Measurements from ENCODE around the gene EDAR. TPM values are rescaled to one million over a fixed set of nuclear protein-coding genes. Genes with fewer than 3 reads are reported as not detected.
A peak's percentile ranks its signal among the peaks of the same experiment; 100 is the strongest.

Gene EDAR
- total and polyA plus RNA-seq, 2 donors = 0.33 to 1.3 TPM

DNA sequence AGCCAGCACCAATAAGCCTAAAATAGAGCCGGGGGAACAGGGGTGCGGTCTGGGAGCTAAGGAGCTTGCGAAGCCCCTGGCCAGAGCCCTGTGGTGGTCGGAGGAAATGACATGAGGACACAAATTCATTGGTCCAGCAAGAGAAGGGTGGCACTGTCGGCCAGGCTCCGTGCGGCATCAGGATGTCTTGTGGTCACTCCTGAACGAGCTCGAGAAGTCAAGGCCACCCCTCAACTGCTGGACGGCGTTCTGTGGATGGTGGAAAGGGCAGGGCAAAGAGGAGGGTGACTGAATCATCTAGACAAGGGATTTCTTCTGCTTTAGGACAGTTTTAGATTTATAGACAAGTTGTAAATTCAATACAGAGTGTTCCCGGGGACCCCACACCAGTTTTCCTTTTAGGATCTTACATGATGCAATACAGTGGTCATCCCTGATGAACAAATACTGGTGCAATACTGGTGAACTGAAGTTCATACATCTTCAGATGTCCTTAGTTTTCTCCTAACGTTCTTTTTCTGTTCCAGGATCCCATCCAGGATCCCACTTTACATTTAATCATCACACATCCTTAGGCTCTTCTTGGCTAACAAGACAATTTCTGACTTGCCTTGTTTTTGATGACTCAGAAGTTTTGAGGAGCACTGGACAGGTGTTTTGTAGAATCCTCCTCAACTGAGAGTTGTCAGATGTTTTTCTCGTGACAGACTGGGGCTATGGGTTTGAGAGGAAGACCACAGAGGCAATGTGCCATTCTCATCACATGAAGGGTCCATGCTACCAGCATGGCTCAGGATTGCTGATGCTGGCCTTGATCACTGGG lies 13.2 kb downstream of the EDAR start:
- H3K9me3 ChIP-seq (ENCODE audit: control insufficient read depth in 2 of 2, insufficient read depth in 1 of 2, low read length in 1 of 2) = no peaks in the 10 kb centered on the region
- H3K4me1 ChIP-seq (ENCODE audit: control insufficient read depth in 2 of 2, insufficient read depth in 2 of 2, low read length in 2 of 2) = peaks cover 0 to 14% of the 10 kb centered on the region in 2 donors
- no peak overlapping the region for H3K4me3 ChIP-seq (ENCODE audit: low read length in 2 of 2)
- H3K27ac ChIP-seq (ENCODE audit: low read depth in 1 of 2, low read length in 1 of 2) = no peak overlapping the region
- no peaks in the 10 kb centered on the region for H3K36me3 ChIP-seq (ENCODE audit: control insufficient read depth in 2 of 2, insufficient read depth in 2 of 2, low read length in 1 of 2)
- 94% methylated on average over 14 of the region's 14 CpGs for WGBS
- no peak for DNase-seq (ENCODE audit: low read depth in 6 of 9, low spot score in 9 of 9)
- H3K27me3 ChIP-seq (ENCODE audit: control insufficient read depth in 2 of 2, insufficient read depth in 1 of 2, low read length in 1 of 2) = no peaks in the 10 kb centered on the region

DNA sequence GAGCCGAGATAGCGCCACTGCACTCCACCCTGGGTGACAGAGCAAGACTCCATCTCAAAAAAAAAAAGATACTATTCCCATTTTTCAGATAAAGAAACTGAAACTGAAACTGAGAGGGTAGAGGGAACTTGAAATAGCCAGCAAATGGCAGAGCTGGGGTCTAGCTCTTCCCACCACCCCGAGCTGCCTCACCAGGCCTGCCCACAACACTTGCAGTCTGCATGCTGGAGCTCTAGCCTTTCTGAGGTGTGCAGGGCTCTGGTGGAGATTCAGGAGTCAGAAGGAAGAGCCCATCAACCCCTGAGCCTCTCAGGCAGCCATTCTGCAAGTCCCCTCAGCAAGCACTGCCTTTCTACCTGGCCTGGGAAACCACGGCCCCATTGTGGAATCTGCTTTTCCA lies 14.3 kb downstream of the EDAR start:
- Histone ChIP-seq H3K4me1 (ENCODE audit: control insufficient read depth in 2 of 2, insufficient read depth in 2 of 2, low read length in 2 of 2) (peaks cover 0 to 14% of the 10 kb centered on the region in 2 donors), H3K27me3 (ENCODE audit: control insufficient read depth in 2 of 2, insufficient read depth in 1 of 2, low read length in 1 of 2) (no peaks in the 10 kb centered on the region), H3K27ac (ENCODE audit: low read depth in 1 of 2, low read length in 1 of 2) (no peak overlapping the region), H3K4me3 (ENCODE audit: low read length in 2 of 2) (no peak overlapping the region), H3K9me3 (ENCODE audit: control insufficient read depth in 2 of 2, insufficient read depth in 1 of 2, low read length in 1 of 2) (no peaks in the 10 kb centered on the region), H3K36me3 (ENCODE audit: control insufficient read depth in 2 of 2, insufficient read depth in 2 of 2, low read length in 1 of 2) (no peaks in the 10 kb centered on the region)
- 77% methylated on average over 4 of the region's 4 CpGs for WGBS
- no peak for DNase-seq (ENCODE audit: low read depth in 6 of 9, low spot score in 9 of 9)

DNA sequence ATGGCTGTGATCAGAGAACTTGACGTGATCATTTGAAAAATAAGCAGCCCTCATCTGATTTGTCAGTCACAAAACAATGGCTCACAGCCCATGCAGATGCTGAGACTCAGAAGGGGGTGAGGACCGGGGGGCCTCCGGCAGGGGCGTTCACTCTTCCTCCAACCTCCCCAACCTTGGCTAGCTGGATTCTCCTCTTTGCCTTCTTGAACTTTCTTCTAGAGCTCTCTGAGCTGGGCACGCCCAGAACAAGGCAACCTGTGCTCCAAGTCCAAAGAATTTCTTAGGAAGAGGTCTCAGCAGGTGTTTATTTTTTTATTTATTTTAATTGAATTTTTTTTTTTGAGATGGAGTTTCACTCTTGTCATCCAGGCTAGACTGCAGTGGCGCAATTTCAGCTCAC lies 16.4 kb downstream of the EDAR start:
- Histone ChIP-seq H3K4me3 (ENCODE audit: low read length in 2 of 2) (no peak overlapping the region), H3K27ac (ENCODE audit: low read depth in 1 of 2, low read length in 1 of 2) (no peak overlapping the region), H3K4me1 (ENCODE audit: control insufficient read depth in 2 of 2, insufficient read depth in 2 of 2, low read length in 2 of 2) (peaks cover 0 to 24% of the 10 kb centered on the region in 2 donors), H3K27me3 (ENCODE audit: control insufficient read depth in 2 of 2, insufficient read depth in 1 of 2, low read length in 1 of 2) (no peaks in the 10 kb centered on the region), H3K9me3 (ENCODE audit: control insufficient read depth in 2 of 2, insufficient read depth in 1 of 2, low read length in 1 of 2) (no peaks in the 10 kb centered on the region), H3K36me3 (ENCODE audit: control insufficient read depth in 2 of 2, insufficient read depth in 2 of 2, low read length in 1 of 2) (no peaks in the 10 kb centered on the region)
- no peak for DNase-seq (ENCODE audit: low read depth in 6 of 9, low spot score in 9 of 9)
- WGBS = 95% methylated on average over 6 of the region's 6 CpGs

DNA sequence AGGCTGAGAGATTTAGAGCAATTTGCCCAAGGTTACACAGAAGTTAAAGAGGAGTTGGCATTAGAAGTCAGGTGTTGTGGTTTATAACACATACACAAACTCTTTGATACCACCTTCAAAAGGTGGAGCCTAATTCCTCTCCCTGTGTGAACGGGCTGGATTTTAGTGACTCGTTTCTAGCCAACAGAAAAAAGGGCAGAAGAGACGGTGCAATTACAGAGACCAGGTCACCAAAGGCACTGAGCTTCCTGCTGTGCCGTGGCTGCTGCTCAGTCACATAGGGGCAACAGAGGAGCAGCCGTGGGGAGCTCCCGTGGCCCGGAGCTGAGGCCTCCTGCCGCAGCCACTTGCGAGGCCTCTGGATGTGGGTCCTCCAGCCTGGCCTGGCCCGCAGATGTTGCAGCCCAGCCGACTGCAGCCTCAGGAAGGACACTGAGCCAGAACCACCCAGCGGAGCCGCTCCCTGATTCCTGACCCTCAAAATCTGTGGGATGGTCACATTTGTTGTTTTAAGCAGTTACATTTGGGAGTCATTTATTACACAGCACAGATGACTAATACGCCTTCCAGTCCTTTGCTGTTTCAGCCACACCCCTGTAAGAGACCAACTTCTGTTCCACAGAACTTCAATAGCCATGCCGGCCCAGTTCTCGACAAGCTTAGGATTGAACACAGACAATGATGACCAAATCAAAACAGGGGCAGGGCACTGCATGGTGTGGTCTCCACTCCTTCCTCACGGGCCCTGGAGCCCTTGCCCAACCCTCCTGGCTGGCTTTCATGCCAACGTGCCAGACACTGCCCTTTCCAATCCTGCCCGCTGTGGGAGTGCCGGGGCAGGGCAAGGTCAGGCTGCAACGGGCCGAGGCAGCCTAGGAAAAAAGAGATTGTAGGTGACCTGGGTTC lies 17.1 kb downstream of the EDAR start:
- no peaks in the 10 kb centered on the region for H3K36me3 ChIP-seq (ENCODE audit: control insufficient read depth in 2 of 2, insufficient read depth in 2 of 2, low read length in 1 of 2)
- peak in 2 of 9 donors; percentile 8 to 33 for DNase-seq (ENCODE audit: low read depth in 6 of 9, low spot score in 9 of 9)
- WGBS = 82% methylated on average over 22 of the region's 22 CpGs
- no peak overlapping the region for H3K4me3 ChIP-seq (ENCODE audit: low read length in 2 of 2)
- H3K27ac ChIP-seq (ENCODE audit: low read depth in 1 of 2, low read length in 1 of 2) = no peak overlapping the region
- no peaks in the 10 kb centered on the region for H3K9me3 ChIP-seq (ENCODE audit: control insufficient read depth in 2 of 2, insufficient read depth in 1 of 2, low read length in 1 of 2)
- H3K4me1 ChIP-seq (ENCODE audit: control insufficient read depth in 2 of 2, insufficient read depth in 2 of 2, low read length in 2 of 2) = peaks cover 0 to 24% of the 10 kb centered on the region in 2 donors
- H3K27me3 ChIP-seq (ENCODE audit: control insufficient read depth in 2 of 2, insufficient read depth in 1 of 2, low read length in 1 of 2) = no peaks in the 10 kb centered on the region

DNA sequence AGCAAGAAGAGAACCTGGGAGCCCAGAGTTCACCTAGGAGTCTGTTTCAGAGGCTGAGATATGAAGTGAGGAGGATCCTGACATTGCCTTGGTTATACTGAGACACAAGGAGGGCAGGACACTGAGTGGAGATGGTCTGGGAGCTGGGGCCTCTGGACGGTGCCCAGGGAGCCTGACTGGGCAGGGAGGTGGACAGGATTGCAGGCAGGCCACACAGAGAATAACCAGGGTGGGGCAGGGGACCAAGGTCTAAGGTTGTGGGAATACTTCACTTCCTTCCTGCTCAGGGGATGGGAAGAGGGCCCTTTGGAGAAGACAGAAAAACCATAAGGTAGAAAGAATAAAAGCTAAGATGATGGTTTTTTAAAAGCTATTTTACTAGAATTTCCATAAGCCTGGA lies 18.7 kb downstream of the EDAR start:
- H3K27me3 ChIP-seq (ENCODE audit: control insufficient read depth in 2 of 2, insufficient read depth in 1 of 2, low read length in 1 of 2) = no peaks in the 10 kb centered on the region
- no peak for DNase-seq (ENCODE audit: low read depth in 6 of 9, low spot score in 9 of 9)
- H3K36me3 ChIP-seq (ENCODE audit: control insufficient read depth in 2 of 2, insufficient read depth in 2 of 2, low read length in 1 of 2) = no peaks in the 10 kb centered on the region
- H3K4me1 ChIP-seq (ENCODE audit: control insufficient read depth in 2 of 2, insufficient read depth in 2 of 2, low read length in 2 of 2) = peaks cover 8 to 39% of the 10 kb centered on the region in 2 donors
- H3K9me3 ChIP-seq (ENCODE audit: control insufficient read depth in 2 of 2, insufficient read depth in 1 of 2, low read length in 1 of 2) = no peaks in the 10 kb centered on the region
- no peak overlapping the region for H3K27ac ChIP-seq (ENCODE audit: low read depth in 1 of 2, low read length in 1 of 2)
- no peak overlapping the region for H3K4me3 ChIP-seq (ENCODE audit: low read length in 2 of 2)
- WGBS = 96% methylated on average over 1 of the region's 1 CpG

DNA sequence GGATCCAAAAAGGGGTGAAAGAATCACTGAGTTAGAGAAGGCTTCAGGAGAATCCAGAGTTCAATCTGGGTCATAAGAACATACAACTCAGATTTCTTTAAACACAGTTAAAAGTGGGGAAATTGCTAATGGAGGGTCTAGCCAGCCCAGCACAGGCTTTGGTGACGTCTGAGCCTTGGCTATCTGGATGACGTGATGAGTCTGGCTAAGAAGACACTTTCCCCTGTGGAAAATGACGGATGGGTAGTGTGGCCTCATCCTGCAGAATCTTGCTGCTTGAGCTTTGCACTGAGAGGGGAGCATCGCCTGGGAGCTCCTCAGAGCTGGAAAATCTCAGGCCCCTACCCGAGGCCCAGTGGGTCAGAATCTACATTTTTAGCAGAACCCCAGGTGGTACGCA lies 19.2 kb downstream of the EDAR start:
- Histone ChIP-seq H3K36me3 (ENCODE audit: control insufficient read depth in 2 of 2, insufficient read depth in 2 of 2, low read length in 1 of 2) (no peaks in the 10 kb centered on the region), H3K27ac (ENCODE audit: low read depth in 1 of 2, low read length in 1 of 2) (no peak overlapping the region), H3K9me3 (ENCODE audit: control insufficient read depth in 2 of 2, insufficient read depth in 1 of 2, low read length in 1 of 2) (no peaks in the 10 kb centered on the region), H3K4me1 (ENCODE audit: control insufficient read depth in 2 of 2, insufficient read depth in 2 of 2, low read length in 2 of 2) (peaks cover 9 to 38% of the 10 kb centered on the region in 2 donors), H3K4me3 (ENCODE audit: low read length in 2 of 2) (no peak overlapping the region), H3K27me3 (ENCODE audit: control insufficient read depth in 2 of 2, insufficient read depth in 1 of 2, low read length in 1 of 2) (no peaks in the 10 kb centered on the region)
- DNase-seq (ENCODE audit: low read depth in 6 of 9, low spot score in 9 of 9) = no peak
- 97% methylated on average over 6 of the region's 6 CpGs for WGBS

DNA sequence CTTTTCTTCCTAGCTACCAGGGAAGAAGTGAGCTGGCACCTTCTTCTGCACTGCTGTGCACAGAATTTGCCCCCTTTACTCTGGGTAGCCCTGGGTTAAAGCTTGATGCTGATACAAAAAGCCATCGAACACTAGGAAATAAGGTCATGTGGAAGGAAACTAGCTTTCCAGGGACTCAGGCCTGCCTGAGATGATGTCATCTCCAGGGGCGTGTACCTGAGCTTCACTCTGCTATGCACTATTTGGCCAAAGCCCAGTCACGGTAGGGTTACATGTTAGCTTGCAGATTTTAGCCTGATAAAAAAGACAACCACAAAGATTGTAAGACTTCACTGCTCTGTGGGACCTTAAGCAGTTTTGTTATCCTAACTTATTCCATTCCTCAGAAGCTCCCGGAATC lies 20.4 kb downstream of the EDAR start:
- Histone ChIP-seq H3K27ac (ENCODE audit: low read depth in 1 of 2, low read length in 1 of 2) (no peak overlapping the region), H3K9me3 (ENCODE audit: control insufficient read depth in 2 of 2, insufficient read depth in 1 of 2, low read length in 1 of 2) (no peaks in the 10 kb centered on the region), H3K36me3 (ENCODE audit: control insufficient read depth in 2 of 2, insufficient read depth in 2 of 2, low read length in 1 of 2) (no peaks in the 10 kb centered on the region), H3K27me3 (ENCODE audit: control insufficient read depth in 2 of 2, insufficient read depth in 1 of 2, low read length in 1 of 2) (no peaks in the 10 kb centered on the region), H3K4me1 (ENCODE audit: control insufficient read depth in 2 of 2, insufficient read depth in 2 of 2, low read length in 2 of 2) (peaks cover 14 to 44% of the 10 kb centered on the region in 2 donors), H3K4me3 (ENCODE audit: low read length in 2 of 2) (no peak overlapping the region)
- DNase-seq (ENCODE audit: low read depth in 6 of 9, low spot score in 9 of 9) = no peak
- 71% methylated on average over 4 of the region's 4 CpGs for WGBS

DNA sequence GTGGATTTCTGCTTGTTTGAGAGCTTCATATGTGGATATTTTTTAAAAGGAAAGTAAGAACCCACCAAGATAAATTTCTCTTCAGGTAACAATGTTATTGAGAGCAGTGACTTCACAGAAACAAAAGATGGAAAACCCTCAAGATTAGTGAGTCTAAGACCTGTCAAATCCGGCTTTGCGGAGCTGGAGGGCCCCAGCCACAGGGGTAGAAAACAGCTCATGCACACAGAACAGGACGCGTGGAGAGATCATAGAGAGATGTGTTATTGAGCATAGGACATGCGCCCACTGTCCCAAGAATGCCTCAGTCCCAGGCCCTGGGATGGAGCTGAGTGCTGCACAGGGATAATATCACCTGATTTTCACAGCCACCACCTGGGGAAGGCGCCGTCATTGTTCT lies 21.3 kb downstream of the EDAR start:
- H3K9me3 ChIP-seq (ENCODE audit: control insufficient read depth in 2 of 2, insufficient read depth in 1 of 2, low read length in 1 of 2) = no peaks in the 10 kb centered on the region
- no peaks in the 10 kb centered on the region for H3K27me3 ChIP-seq (ENCODE audit: control insufficient read depth in 2 of 2, insufficient read depth in 1 of 2, low read length in 1 of 2)
- WGBS = 98% methylated on average over 7 of the region's 7 CpGs
- no peak for DNase-seq (ENCODE audit: low read depth in 6 of 9, low spot score in 9 of 9)
- no peaks in the 10 kb centered on the region for H3K36me3 ChIP-seq (ENCODE audit: control insufficient read depth in 2 of 2, insufficient read depth in 2 of 2, low read length in 1 of 2)
- H3K4me3 ChIP-seq (ENCODE audit: low read length in 2 of 2) = no peak overlapping the region
- H3K27ac ChIP-seq (ENCODE audit: low read depth in 1 of 2, low read length in 1 of 2) = no peak overlapping the region
- peaks cover 14 to 44% of the 10 kb centered on the region in 2 donors for H3K4me1 ChIP-seq (ENCODE audit: control insufficient read depth in 2 of 2, insufficient read depth in 2 of 2, low read length in 2 of 2)
